OCI-LY1 (cell line): Measurements from ENCODE around the gene TNNC1.

Experiments used
- EZH2 ChIP-seq: fragments of 200-600 bp; sonication (generic), shearing (Covaris generic); IDR thresholded peaks from 2 replicates; pipeline ENCODE4 v1.8.0; 2017; ENCODE audit warnings: borderline replicate concordance, mixed run types, mild to moderate bottlenecking, antibody characterized with exemption, low read length, moderate library complexity, mixed read lengths
- TF ChIP-seq, protein P1 (sequence below): fragments of 200-600 bp; sonication (generic), shearing (Covaris generic); IDR thresholded peaks from 2 replicates; pipeline ENCODE4 v1.5.1; 2017; ENCODE audit warnings: mild to moderate bottlenecking, antibody characterized with exemption, low read length, moderate library complexity, mixed read lengths

DNA sequence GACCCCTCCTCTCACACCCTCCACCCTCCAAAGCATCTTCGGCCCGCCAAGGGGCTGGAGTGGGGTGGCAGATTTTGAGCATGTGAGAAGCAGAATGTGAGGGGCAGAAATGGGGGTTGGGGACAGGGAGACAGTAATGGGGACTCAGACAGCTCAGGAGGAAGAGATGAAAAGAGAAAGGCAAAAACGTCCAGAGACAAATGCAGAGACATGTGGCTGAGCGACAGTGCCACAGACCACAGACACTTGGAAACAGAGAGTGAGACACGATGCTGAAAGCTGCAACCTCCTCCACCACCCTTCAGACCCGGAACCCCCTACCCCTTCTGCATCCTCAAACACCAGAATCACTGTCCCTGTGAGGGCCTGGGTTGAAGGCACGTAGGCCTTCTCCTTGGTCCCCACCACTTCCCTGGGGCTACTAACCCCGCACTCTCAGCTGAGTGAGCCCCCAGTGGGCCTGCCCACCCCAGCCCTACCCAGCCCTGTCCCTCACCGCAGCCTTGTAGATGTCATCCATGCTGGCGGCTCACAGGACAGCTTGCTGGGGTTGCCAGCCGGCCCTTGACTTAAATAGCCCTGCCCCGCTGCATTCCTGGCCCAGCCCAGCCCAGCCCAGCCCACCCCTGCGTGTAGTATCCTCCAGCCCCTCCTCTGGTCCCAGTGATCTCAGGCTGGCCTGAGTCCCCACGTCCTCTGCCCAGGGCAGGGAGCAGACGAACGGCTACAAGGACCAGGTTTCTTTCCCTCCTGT, at the start of gene TNNC1:
- TF ChIP-seq, protein P1, sequence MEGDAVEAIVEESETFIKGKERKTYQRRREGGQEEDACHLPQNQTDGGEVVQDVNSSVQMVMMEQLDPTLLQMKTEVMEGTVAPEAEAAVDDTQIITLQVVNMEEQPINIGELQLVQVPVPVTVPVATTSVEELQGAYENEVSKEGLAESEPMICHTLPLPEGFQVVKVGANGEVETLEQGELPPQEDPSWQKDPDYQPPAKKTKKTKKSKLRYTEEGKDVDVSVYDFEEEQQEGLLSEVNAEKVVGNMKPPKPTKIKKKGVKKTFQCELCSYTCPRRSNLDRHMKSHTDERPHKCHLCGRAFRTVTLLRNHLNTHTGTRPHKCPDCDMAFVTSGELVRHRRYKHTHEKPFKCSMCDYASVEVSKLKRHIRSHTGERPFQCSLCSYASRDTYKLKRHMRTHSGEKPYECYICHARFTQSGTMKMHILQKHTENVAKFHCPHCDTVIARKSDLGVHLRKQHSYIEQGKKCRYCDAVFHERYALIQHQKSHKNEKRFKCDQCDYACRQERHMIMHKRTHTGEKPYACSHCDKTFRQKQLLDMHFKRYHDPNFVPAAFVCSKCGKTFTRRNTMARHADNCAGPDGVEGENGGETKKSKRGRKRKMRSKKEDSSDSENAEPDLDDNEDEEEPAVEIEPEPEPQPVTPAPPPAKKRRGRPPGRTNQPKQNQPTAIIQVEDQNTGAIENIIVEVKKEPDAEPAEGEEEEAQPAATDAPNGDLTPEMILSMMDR: no peak
- no peak for TF ChIP-seq EZH2
